ENCODE data around the gene MAB21L3. TPM values are rescaled to one million over a fixed set of nuclear protein-coding genes. Genes with fewer than 3 reads are reported as not detected.

Gene MAB21L3
- total RNA-seq, 4 donors from 2014 or later: 12.0 to 22.7 (median 19.6) TPM

DNA sequence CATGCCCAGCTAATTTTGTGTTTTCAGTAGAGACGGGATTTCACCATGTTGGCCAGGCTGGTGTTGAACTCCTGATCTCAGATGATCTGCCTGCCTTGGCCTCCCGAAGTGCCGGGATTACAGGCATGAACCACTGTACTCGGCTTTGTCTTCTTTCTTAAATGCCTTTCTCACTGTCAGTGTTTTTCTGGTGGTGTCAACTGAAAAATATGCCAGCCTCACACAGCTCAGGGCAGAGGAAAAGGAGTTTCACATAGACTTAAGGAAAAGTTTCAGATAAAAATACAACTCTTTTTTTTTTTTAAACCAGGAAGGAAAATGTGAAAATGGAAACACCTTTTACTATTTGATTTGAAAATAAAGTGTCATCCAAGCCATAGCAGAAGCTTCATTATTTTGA lies 4.6 kb upstream of the MAB21L3 start:
- WGBS, 2 donors: 80% methylated on average over 1 of the region's 4 CpGs; no CpG with 5 or more reads in 1 of the 2 donors

GRCh38 chr1:116107371-116107770 lies 3.8 kb upstream of the MAB21L3 start:
- H3K27me3 ChIP-seq: no peaks in the 10 kb centered on the region
- H3K27ac ChIP-seq: no peak overlapping the region
- no peaks in the 10 kb centered on the region for H3K36me3 ChIP-seq
- H3K9me3 ChIP-seq: no peaks in the 10 kb centered on the region
- no peak for TF ChIP-seq POLR2A (IDR thresholded peaks at IDR 0.05)
- TF ChIP-seq, protein P1, sequence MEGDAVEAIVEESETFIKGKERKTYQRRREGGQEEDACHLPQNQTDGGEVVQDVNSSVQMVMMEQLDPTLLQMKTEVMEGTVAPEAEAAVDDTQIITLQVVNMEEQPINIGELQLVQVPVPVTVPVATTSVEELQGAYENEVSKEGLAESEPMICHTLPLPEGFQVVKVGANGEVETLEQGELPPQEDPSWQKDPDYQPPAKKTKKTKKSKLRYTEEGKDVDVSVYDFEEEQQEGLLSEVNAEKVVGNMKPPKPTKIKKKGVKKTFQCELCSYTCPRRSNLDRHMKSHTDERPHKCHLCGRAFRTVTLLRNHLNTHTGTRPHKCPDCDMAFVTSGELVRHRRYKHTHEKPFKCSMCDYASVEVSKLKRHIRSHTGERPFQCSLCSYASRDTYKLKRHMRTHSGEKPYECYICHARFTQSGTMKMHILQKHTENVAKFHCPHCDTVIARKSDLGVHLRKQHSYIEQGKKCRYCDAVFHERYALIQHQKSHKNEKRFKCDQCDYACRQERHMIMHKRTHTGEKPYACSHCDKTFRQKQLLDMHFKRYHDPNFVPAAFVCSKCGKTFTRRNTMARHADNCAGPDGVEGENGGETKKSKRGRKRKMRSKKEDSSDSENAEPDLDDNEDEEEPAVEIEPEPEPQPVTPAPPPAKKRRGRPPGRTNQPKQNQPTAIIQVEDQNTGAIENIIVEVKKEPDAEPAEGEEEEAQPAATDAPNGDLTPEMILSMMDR (IDR thresholded peaks at IDR 0.05): no peak
- DNase-seq: no peak
- intact Hi-C loops (cut with DNase I): no loop called here
- H3K4me1 ChIP-seq: peaks cover 7 to 33% (median 11%) of the 10 kb centered on the region in 3 donors
- WGBS, 2 donors: 83 to 88% methylated on average over 4 of the region's 4 CpGs
- no peak overlapping the region for H3K4me3 ChIP-seq

More for the DNA sequence above, 4.6 kb upstream of the MAB21L3 start:
- H3K4me3 ChIP-seq: no peak overlapping the region
- TF ChIP-seq POLR2A (IDR thresholded peaks at IDR 0.05): no peak
- TF ChIP-seq, protein P1 (IDR thresholded peaks at IDR 0.05): no peak
- no peaks in the 10 kb centered on the region for H3K27me3 ChIP-seq
- no peaks in the 10 kb centered on the region for H3K36me3 ChIP-seq
- no peaks in the 10 kb centered on the region for H3K9me3 ChIP-seq
- H3K4me1 ChIP-seq: peaks cover 7 to 25% (median 11%) of the 10 kb centered on the region in 3 donors
- intact Hi-C loops (cut with DNase I): no loop called here
- no peak for DNase-seq
- no peak overlapping the region for H3K27ac ChIP-seq

DNA sequence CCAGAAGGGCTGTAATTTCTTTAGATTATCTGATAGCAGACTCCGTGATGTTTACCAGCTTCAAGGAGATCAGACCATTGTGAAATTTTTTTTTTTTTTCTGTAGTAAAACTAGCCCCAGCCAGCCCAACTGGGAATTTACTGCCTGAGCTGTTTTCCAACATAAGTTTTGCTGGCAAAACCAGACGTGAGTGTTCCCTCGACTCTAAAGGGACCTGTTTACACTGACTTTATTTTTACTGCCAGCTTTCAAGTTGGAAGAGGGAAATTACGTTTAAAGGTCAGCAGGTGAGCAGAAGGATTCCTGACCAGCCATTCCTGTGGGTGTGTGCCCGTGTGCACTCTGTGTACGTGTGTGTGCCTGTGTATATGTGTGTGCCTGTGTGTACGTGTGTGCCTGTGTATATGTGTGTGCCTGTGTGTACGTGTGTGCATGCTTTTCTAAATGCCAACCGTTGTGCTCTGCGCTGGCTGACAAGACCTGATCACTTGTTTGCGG lies 374 bp downstream of the MAB21L3 start:
- TF ChIP-seq POLR2A (IDR thresholded peaks at IDR 0.05): no peak
- TF ChIP-seq, protein P1 (IDR thresholded peaks at IDR 0.05): no peak
- H3K36me3 ChIP-seq: no peaks in the 10 kb centered on the region
- H3K4me3 ChIP-seq: peak overlapping the region; percentile 1 to 41 (median 24)
- no peak for DNase-seq
- no peaks in the 10 kb centered on the region for H3K9me3 ChIP-seq
- peaks cover 12 to 75% (median 18%) of the 10 kb centered on the region in 3 donors for H3K4me1 ChIP-seq
- peak overlapping the region; percentile 78 to 91 (median 86) for H3K27ac ChIP-seq
- WGBS, 2 donors: 20 to 27% methylated on average over 9 to 11 of the region's 11 CpGs
- no peaks in the 10 kb centered on the region for H3K27me3 ChIP-seq
- intact Hi-C loops (cut with DNase I): no loop called here

DNA sequence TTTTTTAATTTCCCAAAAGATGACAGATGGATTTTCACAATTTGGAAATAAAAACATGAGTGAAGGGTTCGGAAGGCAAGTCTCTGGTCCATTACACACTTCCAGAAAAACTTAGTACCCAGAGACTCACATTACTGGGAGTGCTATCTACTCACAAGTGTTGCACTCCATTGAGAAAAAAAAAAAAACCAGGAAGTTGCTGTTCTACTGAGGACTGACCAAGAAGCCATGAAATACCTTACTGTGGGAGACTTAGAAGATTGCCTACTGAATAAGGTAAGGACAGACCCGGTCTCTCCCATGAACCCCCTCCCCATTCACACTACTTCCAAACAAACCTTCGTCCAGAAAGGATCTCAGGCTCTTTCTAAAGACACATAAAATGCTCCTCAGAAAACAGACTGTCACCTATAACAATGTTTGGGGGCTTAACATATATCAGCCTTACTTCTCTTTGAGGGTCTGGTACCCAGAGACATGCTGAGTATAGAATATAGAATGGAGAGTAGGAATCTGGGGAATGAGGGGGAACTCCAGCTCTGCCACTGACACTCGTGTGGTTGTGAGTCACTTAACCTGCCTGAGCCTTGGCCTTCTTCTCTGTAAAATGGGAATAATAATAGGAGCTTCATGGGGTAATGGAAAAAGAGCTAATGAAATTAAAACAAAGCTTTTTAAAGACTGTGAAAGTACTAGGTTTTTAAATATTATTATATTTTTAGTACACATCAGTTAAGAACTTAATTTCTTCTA lies 1.4 kb downstream of the MAB21L3 start:
- TF ChIP-seq, protein P1 (IDR thresholded peaks at IDR 0.05): no peak
- TF ChIP-seq POLR2A (IDR thresholded peaks at IDR 0.05): no peak
- Histone ChIP-seq H3K4me1 (peaks cover 12 to 78% (median 18%) of the 10 kb centered on the region in 3 donors), H3K4me3 (peak overlapping the region; percentile 1 to 41 (median 24)), H3K36me3 (no peaks in the 10 kb centered on the region), H3K9me3 (no peaks in the 10 kb centered on the region), H3K27ac (peak overlapping the region; percentile 56 to 91 (median 83)), H3K27me3 (no peaks in the 10 kb centered on the region)
- intact Hi-C loops (cut with DNase I): no loop called here
- DNase-seq: no peak
- 64 to 73% methylated on average over 4 of the region's 4 CpGs for WGBS, 2 donors

DNA sequence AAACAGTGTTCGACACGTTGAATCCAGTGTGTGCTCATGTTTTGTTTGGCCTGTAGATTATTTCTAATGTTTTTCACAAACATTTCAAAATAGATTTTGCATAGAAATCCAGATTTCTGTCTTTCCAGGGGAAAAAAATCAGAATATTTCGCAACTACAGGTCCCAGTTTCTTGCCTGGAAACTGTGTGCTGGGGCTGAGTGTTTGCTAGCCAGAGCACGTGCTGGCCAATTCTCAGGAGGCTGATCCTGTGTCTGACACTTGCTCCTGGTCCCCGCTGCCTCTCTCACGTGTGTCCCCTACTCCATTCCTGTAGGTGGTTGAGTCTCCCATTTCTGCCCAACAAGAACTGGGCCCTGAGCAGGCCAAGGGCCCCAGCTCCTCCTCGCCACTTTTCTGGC lies 2.4 kb downstream of the MAB21L3 start:
- H3K27ac ChIP-seq: peak overlapping the region in 2 of 4 donors; percentile 88 to 91
- no peaks in the 10 kb centered on the region for H3K27me3 ChIP-seq
- WGBS, 2 donors: 69 to 87% methylated on average over 7 of the region's 7 CpGs
- no peak overlapping the region for H3K4me3 ChIP-seq
- intact Hi-C loops (cut with DNase I): no loop called here
- TF ChIP-seq, protein P1 (IDR thresholded peaks at IDR 0.05): no peak
- TF ChIP-seq POLR2A (IDR thresholded peaks at IDR 0.05): no peak
- H3K9me3 ChIP-seq: no peaks in the 10 kb centered on the region
- no peak for DNase-seq
- H3K4me1 ChIP-seq: peaks cover 12 to 78% (median 18%) of the 10 kb centered on the region in 3 donors
- no peaks in the 10 kb centered on the region for H3K36me3 ChIP-seq
